Measurements from ENCODE around the gene CLDN22. TPM values are rescaled to one million over a fixed set of nuclear protein-coding genes. Genes with fewer than 3 reads are reported as not detected.

CLDN22 gene
- total and polyA plus RNA-seq, 2 of the 8 experiments (the other 6 are each of a cell fraction or from before 2014, with no cell fraction given) = not detected

GRCh38 chr4:183348136-183348535 is 28.1 kb upstream of the CLDN22 start (continued):
- TF ChIP-seq, protein P1, sequence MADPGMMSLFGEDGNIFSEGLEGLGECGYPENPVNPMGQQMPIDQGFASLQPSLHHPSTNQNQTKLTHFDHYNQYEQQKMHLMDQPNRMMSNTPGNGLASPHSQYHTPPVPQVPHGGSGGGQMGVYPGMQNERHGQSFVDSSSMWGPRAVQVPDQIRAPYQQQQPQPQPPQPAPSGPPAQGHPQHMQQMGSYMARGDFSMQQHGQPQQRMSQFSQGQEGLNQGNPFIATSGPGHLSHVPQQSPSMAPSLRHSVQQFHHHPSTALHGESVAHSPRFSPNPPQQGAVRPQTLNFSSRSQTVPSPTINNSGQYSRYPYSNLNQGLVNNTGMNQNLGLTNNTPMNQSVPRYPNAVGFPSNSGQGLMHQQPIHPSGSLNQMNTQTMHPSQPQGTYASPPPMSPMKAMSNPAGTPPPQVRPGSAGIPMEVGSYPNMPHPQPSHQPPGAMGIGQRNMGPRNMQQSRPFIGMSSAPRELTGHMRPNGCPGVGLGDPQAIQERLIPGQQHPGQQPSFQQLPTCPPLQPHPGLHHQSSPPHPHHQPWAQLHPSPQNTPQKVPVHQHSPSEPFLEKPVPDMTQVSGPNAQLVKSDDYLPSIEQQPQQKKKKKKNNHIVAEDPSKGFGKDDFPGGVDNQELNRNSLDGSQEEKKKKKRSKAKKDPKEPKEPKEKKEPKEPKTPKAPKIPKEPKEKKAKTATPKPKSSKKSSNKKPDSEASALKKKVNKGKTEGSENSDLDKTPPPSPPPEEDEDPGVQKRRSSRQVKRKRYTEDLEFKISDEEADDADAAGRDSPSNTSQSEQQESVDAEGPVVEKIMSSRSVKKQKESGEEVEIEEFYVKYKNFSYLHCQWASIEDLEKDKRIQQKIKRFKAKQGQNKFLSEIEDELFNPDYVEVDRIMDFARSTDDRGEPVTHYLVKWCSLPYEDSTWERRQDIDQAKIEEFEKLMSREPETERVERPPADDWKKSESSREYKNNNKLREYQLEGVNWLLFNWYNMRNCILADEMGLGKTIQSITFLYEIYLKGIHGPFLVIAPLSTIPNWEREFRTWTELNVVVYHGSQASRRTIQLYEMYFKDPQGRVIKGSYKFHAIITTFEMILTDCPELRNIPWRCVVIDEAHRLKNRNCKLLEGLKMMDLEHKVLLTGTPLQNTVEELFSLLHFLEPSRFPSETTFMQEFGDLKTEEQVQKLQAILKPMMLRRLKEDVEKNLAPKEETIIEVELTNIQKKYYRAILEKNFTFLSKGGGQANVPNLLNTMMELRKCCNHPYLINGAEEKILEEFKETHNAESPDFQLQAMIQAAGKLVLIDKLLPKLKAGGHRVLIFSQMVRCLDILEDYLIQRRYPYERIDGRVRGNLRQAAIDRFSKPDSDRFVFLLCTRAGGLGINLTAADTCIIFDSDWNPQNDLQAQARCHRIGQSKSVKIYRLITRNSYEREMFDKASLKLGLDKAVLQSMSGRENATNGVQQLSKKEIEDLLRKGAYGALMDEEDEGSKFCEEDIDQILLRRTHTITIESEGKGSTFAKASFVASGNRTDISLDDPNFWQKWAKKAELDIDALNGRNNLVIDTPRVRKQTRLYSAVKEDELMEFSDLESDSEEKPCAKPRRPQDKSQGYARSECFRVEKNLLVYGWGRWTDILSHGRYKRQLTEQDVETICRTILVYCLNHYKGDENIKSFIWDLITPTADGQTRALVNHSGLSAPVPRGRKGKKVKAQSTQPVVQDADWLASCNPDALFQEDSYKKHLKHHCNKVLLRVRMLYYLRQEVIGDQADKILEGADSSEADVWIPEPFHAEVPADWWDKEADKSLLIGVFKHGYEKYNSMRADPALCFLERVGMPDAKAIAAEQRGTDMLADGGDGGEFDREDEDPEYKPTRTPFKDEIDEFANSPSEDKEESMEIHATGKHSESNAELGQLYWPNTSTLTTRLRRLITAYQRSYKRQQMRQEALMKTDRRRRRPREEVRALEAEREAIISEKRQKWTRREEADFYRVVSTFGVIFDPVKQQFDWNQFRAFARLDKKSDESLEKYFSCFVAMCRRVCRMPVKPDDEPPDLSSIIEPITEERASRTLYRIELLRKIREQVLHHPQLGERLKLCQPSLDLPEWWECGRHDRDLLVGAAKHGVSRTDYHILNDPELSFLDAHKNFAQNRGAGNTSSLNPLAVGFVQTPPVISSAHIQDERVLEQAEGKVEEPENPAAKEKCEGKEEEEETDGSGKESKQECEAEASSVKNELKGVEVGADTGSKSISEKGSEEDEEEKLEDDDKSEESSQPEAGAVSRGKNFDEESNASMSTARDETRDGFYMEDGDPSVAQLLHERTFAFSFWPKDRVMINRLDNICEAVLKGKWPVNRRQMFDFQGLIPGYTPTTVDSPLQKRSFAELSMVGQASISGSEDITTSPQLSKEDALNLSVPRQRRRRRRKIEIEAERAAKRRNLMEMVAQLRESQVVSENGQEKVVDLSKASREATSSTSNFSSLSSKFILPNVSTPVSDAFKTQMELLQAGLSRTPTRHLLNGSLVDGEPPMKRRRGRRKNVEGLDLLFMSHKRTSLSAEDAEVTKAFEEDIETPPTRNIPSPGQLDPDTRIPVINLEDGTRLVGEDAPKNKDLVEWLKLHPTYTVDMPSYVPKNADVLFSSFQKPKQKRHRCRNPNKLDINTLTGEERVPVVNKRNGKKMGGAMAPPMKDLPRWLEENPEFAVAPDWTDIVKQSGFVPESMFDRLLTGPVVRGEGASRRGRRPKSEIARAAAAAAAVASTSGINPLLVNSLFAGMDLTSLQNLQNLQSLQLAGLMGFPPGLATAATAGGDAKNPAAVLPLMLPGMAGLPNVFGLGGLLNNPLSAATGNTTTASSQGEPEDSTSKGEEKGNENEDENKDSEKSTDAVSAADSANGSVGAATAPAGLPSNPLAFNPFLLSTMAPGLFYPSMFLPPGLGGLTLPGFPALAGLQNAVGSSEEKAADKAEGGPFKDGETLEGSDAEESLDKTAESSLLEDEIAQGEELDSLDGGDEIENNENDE (IDR thresholded peaks at IDR 0.05; ENCODE audit: insufficient replicate concordance, low read length) = no peak
- TF ChIP-seq JUND (IDR thresholded peaks at IDR 0.05; ENCODE audit: low read length) (no peak), CBX5 (IDR thresholded peaks at IDR 0.05; ENCODE audit: low read depth, low read length) (no peak), YY1 (IDR thresholded peaks at IDR 0.05; ENCODE audit: low read depth, low read length) (no peak), FOSL1 (IDR thresholded peaks at IDR 0.05; ENCODE audit: insufficient read depth, low read depth, low read length) (no peak), ATF3 (IDR thresholded peaks at IDR 0.05; ENCODE audit: insufficient read depth, low read depth, low read length) (no peak), KDM5A (IDR thresholded peaks at IDR 0.05; ENCODE audit: low read length) (no peak), TAF1 (IDR thresholded peaks at IDR 0.05; ENCODE audit: low read depth, low read length) (no peak)
- TF ChIP-seq, protein P2, sequence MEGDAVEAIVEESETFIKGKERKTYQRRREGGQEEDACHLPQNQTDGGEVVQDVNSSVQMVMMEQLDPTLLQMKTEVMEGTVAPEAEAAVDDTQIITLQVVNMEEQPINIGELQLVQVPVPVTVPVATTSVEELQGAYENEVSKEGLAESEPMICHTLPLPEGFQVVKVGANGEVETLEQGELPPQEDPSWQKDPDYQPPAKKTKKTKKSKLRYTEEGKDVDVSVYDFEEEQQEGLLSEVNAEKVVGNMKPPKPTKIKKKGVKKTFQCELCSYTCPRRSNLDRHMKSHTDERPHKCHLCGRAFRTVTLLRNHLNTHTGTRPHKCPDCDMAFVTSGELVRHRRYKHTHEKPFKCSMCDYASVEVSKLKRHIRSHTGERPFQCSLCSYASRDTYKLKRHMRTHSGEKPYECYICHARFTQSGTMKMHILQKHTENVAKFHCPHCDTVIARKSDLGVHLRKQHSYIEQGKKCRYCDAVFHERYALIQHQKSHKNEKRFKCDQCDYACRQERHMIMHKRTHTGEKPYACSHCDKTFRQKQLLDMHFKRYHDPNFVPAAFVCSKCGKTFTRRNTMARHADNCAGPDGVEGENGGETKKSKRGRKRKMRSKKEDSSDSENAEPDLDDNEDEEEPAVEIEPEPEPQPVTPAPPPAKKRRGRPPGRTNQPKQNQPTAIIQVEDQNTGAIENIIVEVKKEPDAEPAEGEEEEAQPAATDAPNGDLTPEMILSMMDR (IDR thresholded peaks at IDR 0.05; ENCODE audit: control extremely low read depth in 1 of 3, insufficient read depth in 1 of 3, low read depth in 1 of 3, low read length in 3 of 3) = no peak

Measured in H1 (cell line).